CD14-positive monocyte (primary cell): ENCODE data around the gene GTPBP6. TPM values are rescaled to one million over a fixed set of nuclear protein-coding genes. Genes with fewer than 3 reads are reported as not detected.
"Not testable (repeated sequence)": the region's sequence is repeated elsewhere in the genome, so short reads cannot be mapped to it uniquely, and the experiment has no call there.

ENCODE experiments used
- DNase-seq, 3 donors: peaks; one replicate each; pipeline ENCODE4 v3.0.0-alpha.2; 2011 to 2022
- H2AFZ ChIP-seq: 2 replicates; pipeline ENCODE4 v1.6.0; 2012; ENCODE audit warnings: mild to moderate bottlenecking, low read depth, low read length, inconsistent platforms; ENCODE audit not compliant: insufficient read depth, poor library complexity, severe bottlenecking
- H3K27ac ChIP-seq, 2 donors: 1 replicate in 1 of 2; 2 replicates in 1 of 2; pipeline ENCODE4 v1.5.1; 2012 to 2013; ENCODE audit warnings: low read length in 2 of 2, control low read depth in 1 of 2, inconsistent platforms in 1 of 2, low read depth in 1 of 2, mild to moderate bottlenecking in 1 of 2
- H3K27me3 ChIP-seq, 2 donors: one replicate each; pipeline versions ENCODE4 v1.6.0 to v1.6.1; 2011 to 2013; ENCODE audit warnings: low read length in 2 of 2; ENCODE audit not compliant: control insufficient read depth in 2 of 2, insufficient read depth in 2 of 2
- H3K36me3 ChIP-seq, 2 donors: replicated peaks in 1 of 2; 1 replicate in 1 of 2; 2 replicates in 1 of 2; pipeline versions ENCODE4 v1.5.1 to v1.6.1; 2012 to 2013; ENCODE audit warnings: low read length in 2 of 2, control low read depth in 1 of 2, inconsistent platforms in 1 of 2, mild to moderate bottlenecking in 1 of 2; ENCODE audit not compliant: insufficient read depth in 2 of 2, control insufficient read depth in 1 of 2
- H3K4me1 ChIP-seq, 2 donors: 1 replicate in 1 of 2; 2 replicates in 1 of 2; pipeline versions ENCODE4 v1.5.1 to v1.6.1; 2012 to 2013; ENCODE audit warnings: low read length in 2 of 2, control low read depth in 1 of 2, inconsistent platforms in 1 of 2, mild to moderate bottlenecking in 1 of 2, moderate library complexity in 1 of 2; ENCODE audit not compliant: insufficient read depth in 2 of 2, control insufficient read depth in 1 of 2
- H3K4me2 ChIP-seq: replicated peaks from 2 replicates; pipeline ENCODE3; 2012; ENCODE audit warnings: low read length, moderate library complexity, mild to moderate bottlenecking; ENCODE audit not compliant: poor library complexity, severe bottlenecking; ENCODE audit errors: extremely low read depth
- H3K4me3 ChIP-seq, 3 experiments: fragments of 200-600 bp in 1 of 3; sonication (generic) in 1 of 3; replicated peaks in 1 of 3; 1 replicate in 2 of 3; 2 replicates in 1 of 3; pipeline ENCODE4 v1.5.1; 2011 to 2013; ENCODE audit warnings: low read length in 3 of 3, mild to moderate bottlenecking in 3 of 3, control low read depth in 2 of 3, low read depth in 2 of 3, inconsistent platforms in 1 of 3, moderate library complexity in 1 of 3
- H3K79me2 ChIP-seq: 2 replicates; pipeline ENCODE4 v1.6.0; 2012; ENCODE audit warnings: mild to moderate bottlenecking, control low read depth, inconsistent platforms, low read length, moderate library complexity; ENCODE audit not compliant: insufficient read depth
- H3K9ac ChIP-seq: 2 replicates; pipeline ENCODE4 v1.6.0; 2017; ENCODE audit warnings: low read length, mild to moderate bottlenecking; ENCODE audit not compliant: insufficient read depth, poor library complexity, severe bottlenecking
- H3K9me3 ChIP-seq, 2 donors: replicated peaks in 1 of 2; 1 replicate in 1 of 2; 2 replicates in 1 of 2; pipeline versions ENCODE4 v1.5.1 to v1.6.1; 2012 to 2013; ENCODE audit warnings: low read length in 2 of 2, control low read depth in 1 of 2; ENCODE audit not compliant: control insufficient read depth in 1 of 2, insufficient read depth in 1 of 2
- H4K20me1 ChIP-seq: 2 replicates; pipeline ENCODE4 v1.6.0; 2012; ENCODE audit warnings: mild to moderate bottlenecking, low read length, control low read depth, moderate library complexity; ENCODE audit not compliant: insufficient read depth
- H3K27ac Mint-ChIP-seq, 7 donors: one replicate each; pipeline ENCODE4 v1.8.0; 2020; ENCODE audit warnings: mild to moderate bottlenecking in 7 of 7, mixed read lengths in 7 of 7, moderate library complexity in 6 of 7, inconsistent platforms in 2 of 7
- H3K27me3 Mint-ChIP-seq, 3 donors: one replicate each; pipeline ENCODE4 v1.8.0; 2021 to 2022; ENCODE audit warnings: low read depth in 3 of 3, mild to moderate bottlenecking in 3 of 3, mixed read lengths in 3 of 3, moderate library complexity in 3 of 3, inconsistent platforms in 1 of 3
- H3K36me3 Mint-ChIP-seq, 2 donors: one replicate each; pipeline ENCODE4 v1.8.0; 2020; ENCODE audit warnings: mixed read lengths in 2 of 2, inconsistent platforms in 1 of 2, mild to moderate bottlenecking in 1 of 2
- H3K4me1 Mint-ChIP-seq: one replicate; pipeline ENCODE4 v1.8.0; 2020; ENCODE audit warnings: mild to moderate bottlenecking, mixed read lengths
- H3K4me3 Mint-ChIP-seq, 2 donors: one replicate each; pipeline ENCODE4 v1.8.0; 2020; ENCODE audit warnings: mild to moderate bottlenecking in 2 of 2, mixed read lengths in 2 of 2, moderate library complexity in 1 of 2
- H3K9me3 Mint-ChIP-seq, 7 donors: one replicate each; pipeline ENCODE4 v1.8.0; 2020 to 2022; ENCODE audit warnings: mixed read lengths in 7 of 7, mild to moderate bottlenecking in 6 of 7, moderate library complexity in 6 of 7, inconsistent platforms in 2 of 7
- WGBS: methylation state at CpG from one replicate; pipeline ENCODE4 v1.1.5; 2013; ENCODE audit warnings: missing lambda C conversion rate; ENCODE audit not compliant: insufficient coverage; 5-methylcytosine and 5-hydroxymethylcytosine counted together
- intact Hi-C, 2 donors: fragments of 100-400 bp; cut with micrococcal nuclease; formaldehyde crosslinking; loops; one replicate each; pipeline versions ENCODE4 v1.15.0 to v1.15.1; 2023
- polyA plus RNA-seq, 3 donors: library from polyadenylated mRNA; depleted of rRNA in 1 of 3; unstranded in 2 of 3; stranded (reverse) in 1 of 3; fragments of 300-500 nt in 2 of 3; fragments of >200 nt in 1 of 3; fragmentation: Illumina TruSeq in 2 of 3; gene quantifications; 1 replicate in 2 of 3; 2 replicates in 1 of 3; pipeline ENCODE4 v1.2.3, GENCODE V29; 2012 to 2021
- TF ChIP-seq, protein P1 (sequence below): fragments of 200-600 bp; IDR thresholded peaks from one replicate; pipeline ENCODE4 v1.8.0; 2022; ENCODE audit warnings: antibody characterized with exemption, mild to moderate bottlenecking

GTPBP6 gene
- polyA plus RNA-seq, 3 donors = 17.2 to 39.3 (median 27.0) TPM

DNA sequence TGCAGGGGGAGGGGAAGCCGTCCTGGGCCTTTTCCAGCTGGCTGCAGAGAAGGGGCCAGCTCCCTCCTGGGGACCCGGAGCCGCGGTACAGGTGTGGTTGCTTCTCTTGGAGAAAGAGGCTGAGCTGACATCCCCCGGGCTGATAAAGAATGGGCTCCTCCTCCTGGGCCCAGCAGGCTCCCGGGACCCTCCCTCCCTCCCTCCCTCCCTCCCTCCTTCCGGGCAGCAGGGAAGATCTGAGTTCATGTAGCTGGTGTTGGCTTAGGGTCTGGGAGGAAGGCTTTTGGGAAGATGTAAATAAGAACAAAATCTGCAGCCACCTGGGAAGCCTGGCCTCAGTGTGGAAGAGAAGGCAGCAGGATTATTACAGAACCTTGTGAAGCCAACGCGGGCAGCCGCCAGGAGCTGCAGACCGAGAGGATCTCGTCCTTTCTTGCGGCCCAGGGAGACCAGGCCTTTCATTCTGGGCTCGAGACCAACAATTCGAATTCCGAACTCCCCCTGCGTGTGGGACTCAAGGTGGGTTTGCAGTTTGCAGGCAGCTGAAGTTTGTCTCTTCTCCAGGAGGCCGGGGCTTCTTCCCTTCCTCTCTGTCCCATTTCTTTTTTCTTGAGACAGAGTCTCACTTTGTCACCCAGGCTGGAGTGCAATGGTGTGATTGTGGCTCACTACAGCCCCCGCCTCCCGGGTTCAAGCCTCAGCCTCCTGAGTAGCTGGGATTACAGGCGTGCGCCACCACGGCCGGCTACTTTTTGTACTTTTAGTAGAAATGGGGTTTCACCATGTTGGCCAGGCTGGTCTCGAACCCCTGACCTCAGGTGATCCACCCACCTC, 37.2 kb downstream of the GTPBP6 start, which contains the start of gene PLCXD1:
Gene PLCXD1 (plus strand): TSS at position 216 of the 834 bp plus-strand sequence. CDS start 2,807 bp downstream, outside the sequence.
- Histone ChIP-seq H3K27ac (no peak within 1 kb of the TSS), H3K4me1 (peaks cover 15 to 37% of the 10 kb centered on the region in 2 donors), H4K20me1 (no peaks in the 10 kb centered on the region), H3K27me3 (no peaks in the 10 kb centered on the region), H3K79me2 (peaks cover 23% of the 10 kb centered on the region), H3K9me3 (no peaks in the 10 kb centered on the region), H3K36me3 (peaks cover 0 to 22% of the 10 kb centered on the region in 2 donors), H3K4me3 (peak within 1 kb of the TSS in 1 of 3 experiments; percentile 49), H3K9ac (no peak within 1 kb of the TSS), H3K4me2 (peak within 1 kb of the TSS; percentile 50), H2AFZ (peak within 1 kb of the TSS; percentile 41)
- intact Hi-C loops = no loop called here
- Mint-ChIP-seq H3K27ac (peak within 1 kb of the TSS in 4 of 7 donors; percentile 21 to 77 (median 62)), H3K4me1 (peaks cover 29% of the 10 kb centered on the region), H3K9me3 (peaks cover 0 to 1% (median 0%) of the 10 kb centered on the region in 7 donors), H3K36me3 (peaks cover 13 to 15% of the 10 kb centered on the region in 2 donors), H3K27me3 (peaks cover 1 to 6% (median 2%) of the 10 kb centered on the region in 3 donors), H3K4me3 (peak within 1 kb of the TSS; percentile 20 to 65)
- TF ChIP-seq, protein P1, sequence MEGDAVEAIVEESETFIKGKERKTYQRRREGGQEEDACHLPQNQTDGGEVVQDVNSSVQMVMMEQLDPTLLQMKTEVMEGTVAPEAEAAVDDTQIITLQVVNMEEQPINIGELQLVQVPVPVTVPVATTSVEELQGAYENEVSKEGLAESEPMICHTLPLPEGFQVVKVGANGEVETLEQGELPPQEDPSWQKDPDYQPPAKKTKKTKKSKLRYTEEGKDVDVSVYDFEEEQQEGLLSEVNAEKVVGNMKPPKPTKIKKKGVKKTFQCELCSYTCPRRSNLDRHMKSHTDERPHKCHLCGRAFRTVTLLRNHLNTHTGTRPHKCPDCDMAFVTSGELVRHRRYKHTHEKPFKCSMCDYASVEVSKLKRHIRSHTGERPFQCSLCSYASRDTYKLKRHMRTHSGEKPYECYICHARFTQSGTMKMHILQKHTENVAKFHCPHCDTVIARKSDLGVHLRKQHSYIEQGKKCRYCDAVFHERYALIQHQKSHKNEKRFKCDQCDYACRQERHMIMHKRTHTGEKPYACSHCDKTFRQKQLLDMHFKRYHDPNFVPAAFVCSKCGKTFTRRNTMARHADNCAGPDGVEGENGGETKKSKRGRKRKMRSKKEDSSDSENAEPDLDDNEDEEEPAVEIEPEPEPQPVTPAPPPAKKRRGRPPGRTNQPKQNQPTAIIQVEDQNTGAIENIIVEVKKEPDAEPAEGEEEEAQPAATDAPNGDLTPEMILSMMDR = no peak
- WGBS = 38% methylated on average over 8 of the region's 25 CpGs
- DNase-seq = no peak

DNA sequence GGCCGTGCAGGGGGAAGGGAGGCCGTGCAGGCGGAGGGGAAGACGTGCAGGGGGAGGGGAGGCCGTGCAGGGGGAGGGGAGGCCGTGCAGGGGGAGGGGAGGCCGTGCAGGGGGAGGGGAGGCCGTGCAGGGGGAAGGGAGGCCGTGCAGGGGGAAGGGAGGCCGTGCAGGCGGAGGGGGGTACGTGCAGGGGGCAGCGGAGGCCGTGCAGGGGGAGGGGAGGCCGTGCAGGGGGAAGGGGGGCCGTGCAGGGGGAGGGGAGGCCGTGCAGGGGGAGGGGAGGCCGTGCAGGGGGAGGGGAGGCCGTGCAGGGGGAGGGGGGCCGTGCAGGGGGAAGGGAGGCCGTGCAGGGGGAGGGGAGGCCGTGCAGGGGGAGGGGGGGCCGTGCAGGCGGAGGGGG, 37.9 kb downstream of the GTPBP6 start:
- H3K27ac Mint-ChIP-seq, H3K9ac ChIP-seq, intact Hi-C loops, DNase-seq, H3K27me3 Mint-ChIP-seq, H4K20me1 ChIP-seq, H3K9me3 Mint-ChIP-seq, H3K4me3 ChIP-seq, H3K9me3 ChIP-seq, H3K27ac ChIP-seq, H3K27me3 ChIP-seq, H3K4me2 ChIP-seq, H2AFZ ChIP-seq, H3K4me3 Mint-ChIP-seq: not testable (repeated sequence)
- H3K4me1 ChIP-seq = peaks cover 21 to 43% of the 10 kb centered on the region in 2 donors
- H3K4me1 Mint-ChIP-seq = peaks cover 28% of the 10 kb centered on the region
- H3K36me3 ChIP-seq = peaks cover 0 to 15% of the 10 kb centered on the region in 2 donors
- no CpG with 5 or more reads among the region's 24 CpGs for WGBS
- peaks cover 12 to 15% of the 10 kb centered on the region in 2 donors for H3K36me3 Mint-ChIP-seq
- peaks cover 25% of the 10 kb centered on the region for H3K79me2 ChIP-seq

DNA sequence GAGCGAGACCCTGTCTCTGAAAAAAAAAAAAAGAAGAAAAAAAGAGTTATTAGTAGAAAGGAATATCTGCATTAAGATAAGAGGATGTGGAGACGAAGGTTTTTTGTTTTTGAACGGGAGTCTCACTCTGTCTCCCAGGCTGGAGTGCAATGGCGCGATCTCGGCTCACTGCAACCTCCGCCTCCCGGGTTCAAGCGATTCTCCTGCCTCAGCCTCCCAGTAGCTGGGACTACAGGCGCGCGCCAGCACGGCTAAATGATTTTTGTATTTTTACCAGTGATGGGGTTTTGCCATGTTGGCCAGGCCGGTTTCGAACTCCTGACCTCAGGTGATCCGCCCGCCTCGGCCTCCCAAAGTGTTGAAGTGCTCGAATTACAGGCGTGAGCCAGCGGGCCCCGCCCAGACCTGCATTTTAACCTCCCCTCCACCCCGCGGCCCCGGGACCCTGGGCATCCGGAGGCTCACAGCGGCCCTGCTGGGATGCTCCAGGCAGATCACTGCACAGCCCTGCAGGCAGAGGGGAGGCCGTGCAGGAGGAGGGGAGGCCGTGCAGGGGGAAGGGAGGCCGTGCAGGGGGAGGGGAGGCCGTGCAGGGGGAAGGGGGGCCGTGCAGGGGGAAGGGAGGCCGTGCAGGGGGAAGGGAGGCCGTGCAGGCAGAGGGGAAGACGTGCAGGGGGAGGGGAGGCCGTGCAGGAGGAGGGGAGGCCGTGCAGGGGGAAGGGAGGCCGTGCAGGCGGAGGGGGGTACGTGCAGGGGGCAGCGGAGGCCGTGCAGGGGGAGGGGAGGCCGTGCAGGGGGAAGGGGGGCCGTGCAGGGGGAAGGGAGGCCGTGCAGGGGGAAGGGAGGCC, 38.6 kb downstream of the GTPBP6 start:
- H3K36me3 ChIP-seq, H3K9me3 Mint-ChIP-seq, H3K9me3 ChIP-seq, H3K4me2 ChIP-seq, H4K20me1 ChIP-seq, H3K9ac ChIP-seq, H3K27me3 ChIP-seq, DNase-seq, H3K4me3 Mint-ChIP-seq, H2AFZ ChIP-seq, H3K27ac ChIP-seq: not testable (repeated sequence)
- Mint-ChIP-seq H3K27me3 (peaks cover 2 to 10% (median 4%) of the 10 kb centered on the region in 3 donors), H3K36me3 (peaks cover 7 to 10% of the 10 kb centered on the region in 2 donors), H3K4me1 (peaks cover 32% of the 10 kb centered on the region), H3K27ac (peak overlapping the region in 1 of 7 donors; percentile 4)
- 18% methylated on average over 5 of the region's 45 CpGs for WGBS
- Histone ChIP-seq H3K79me2 (peaks cover 19% of the 10 kb centered on the region), H3K4me1 (peaks cover 27 to 50% of the 10 kb centered on the region in 2 donors), H3K4me3 (peak overlapping the region in 1 of 3 experiments; percentile 20)
- intact Hi-C loops = loop anchor here in 1 of 2 donors (5.0 kb wide), 1 partner anchor 37 kb away; the partner anchor contains the start of gene GTPBP6
